IMR-90 (cell line): ENCODE data around the gene PGF.

Source experiments
- CTCF ChIP-seq: conservative IDR thresholded peaks from 2 replicates; pipeline ENCODE4 v1.5.1; 2012; ENCODE audit warnings: mild to moderate bottlenecking, low read depth, low read length, improper control_type of control experiment
- NFE2L2 ChIP-seq: fragments of 150-350 bp; IDR thresholded peaks from 2 replicates; pipeline ENCODE4 v1.6.1; 2016; ENCODE audit warnings: low read depth, mild to moderate bottlenecking, low read length
- POLR2A ChIP-seq: IDR thresholded peaks from 2 replicates; pipeline ENCODE4 v1.6.1; 2012; ENCODE audit warnings: mild to moderate bottlenecking, low read depth, low read length
- RFX5 ChIP-seq: IDR thresholded peaks from 2 replicates; pipeline ENCODE4 v1.8.0; 2012; ENCODE audit warnings: low read depth, mild to moderate bottlenecking, low read length, moderate library complexity
- USF2 ChIP-seq: fragments of 150-350 bp; IDR thresholded peaks from 2 replicates; pipeline ENCODE4 v1.6.1; 2017; ENCODE audit warnings: mild to moderate bottlenecking, antibody characterized with exemption, low read length, low read depth

- TF ChIP-seq CTCF (no peak), NFE2L2 (no peak), USF2 (no peak), RFX5 (no peak), POLR2A (no peak)
Measured at GRCh38 chr14:74929242-74929641, 26.2 kb downstream of the PGF start.
